Anterior cingulate cortex (tissue), 58 donors: ENCODE measurements around the gene SUSD3.

ENCODE experiments used
- DNase-seq, 58 donors: peaks; one replicate each; lab custom pipeline; 2025; lab: John Stamatoyannopoulos, UW

Gene SUSD3

DNA sequence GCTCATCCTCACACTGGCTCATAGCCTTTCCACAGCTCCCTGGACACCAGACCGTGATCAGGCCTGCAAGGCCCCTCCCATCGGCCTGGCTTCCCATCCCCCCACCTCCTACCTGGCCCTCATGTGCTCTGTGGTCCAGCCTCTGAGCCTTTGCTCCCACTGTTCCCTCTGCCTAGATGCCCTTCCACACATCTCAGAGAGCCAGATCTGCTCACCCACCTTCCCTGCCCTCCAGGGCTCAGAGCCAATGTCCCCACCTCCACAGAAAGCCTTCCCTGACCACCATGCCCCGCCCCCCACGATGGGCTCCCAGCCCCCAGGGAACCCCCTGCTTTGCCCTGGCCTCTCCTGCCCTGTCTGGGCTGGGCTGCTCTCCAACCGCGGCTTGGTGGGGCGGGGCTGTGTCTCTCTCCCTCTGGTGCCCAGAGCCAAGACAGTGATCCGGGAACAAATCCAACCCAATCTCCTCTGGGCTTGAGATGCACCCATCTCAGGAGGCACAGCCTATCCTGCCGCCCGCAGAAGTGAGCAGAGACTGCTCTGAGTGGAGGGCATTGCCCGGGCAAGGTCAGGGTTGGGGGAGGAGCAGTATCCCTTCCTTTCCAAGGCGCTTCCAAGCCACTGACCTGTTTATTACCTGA is 73.9 kb downstream of the SUSD3 start:
- DNase-seq = peak in 39 of 58 donors; percentile 18 to 67 (median 47)

DNA sequence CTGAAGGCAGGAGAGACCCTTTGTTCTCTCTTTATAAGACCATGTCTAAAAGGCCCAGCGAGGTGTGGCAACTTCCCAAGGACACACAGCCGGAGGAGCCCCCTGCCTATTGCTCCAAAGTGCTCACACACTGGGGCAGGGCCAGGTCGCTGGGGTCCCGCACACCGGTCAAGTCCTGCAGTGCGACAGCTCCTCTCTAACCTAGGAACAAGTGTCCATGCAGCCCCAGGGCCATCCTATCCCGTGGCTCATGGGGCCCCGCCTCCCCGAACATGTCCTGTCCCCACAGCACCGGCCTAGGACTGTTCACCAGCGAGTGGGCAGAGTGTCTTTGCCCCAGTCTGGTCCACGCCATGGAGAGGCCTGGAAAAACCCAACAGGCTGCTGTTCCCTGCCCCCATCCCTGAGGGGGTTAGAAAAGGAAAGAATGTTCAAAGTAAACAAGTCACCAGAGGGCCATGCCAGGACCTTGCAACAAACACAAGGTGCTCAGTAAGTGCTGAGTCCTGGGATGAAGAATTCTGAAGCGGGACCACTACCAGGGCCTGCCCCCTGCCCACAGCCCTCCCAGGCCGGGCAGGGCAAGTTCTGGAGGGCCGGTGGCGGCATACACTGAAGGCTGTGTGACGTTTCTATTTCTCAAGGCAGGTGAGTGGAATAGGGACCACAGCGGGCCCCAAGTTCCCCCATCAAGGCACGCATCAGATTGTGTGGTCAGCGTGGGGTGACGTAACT is 74.6 kb downstream of the SUSD3 start:
- DNase-seq = peak in 11 of 58 donors; percentile 22 to 72 (median 51)

DNA sequence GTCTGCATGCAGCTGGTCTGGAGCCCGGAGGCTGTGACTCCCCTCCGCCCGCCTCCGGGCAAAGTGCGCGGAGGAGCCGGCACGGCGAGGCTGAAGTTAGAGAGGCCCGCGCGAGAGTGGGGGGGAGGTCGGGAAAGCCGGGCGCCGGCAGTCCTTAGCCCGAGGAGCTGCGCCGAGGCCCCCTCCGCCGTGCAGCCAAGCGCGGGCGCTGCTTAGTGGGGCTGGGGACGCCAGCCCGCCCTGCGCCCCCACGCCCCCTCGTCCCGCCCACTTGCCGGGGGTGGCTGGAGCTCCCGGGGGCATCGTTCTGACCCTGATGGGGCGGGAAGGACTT is 75.1 kb downstream of the SUSD3 start:
- DNase-seq = peak in 41 of 58 donors; percentile 13 to 78 (median 50)

DNA sequence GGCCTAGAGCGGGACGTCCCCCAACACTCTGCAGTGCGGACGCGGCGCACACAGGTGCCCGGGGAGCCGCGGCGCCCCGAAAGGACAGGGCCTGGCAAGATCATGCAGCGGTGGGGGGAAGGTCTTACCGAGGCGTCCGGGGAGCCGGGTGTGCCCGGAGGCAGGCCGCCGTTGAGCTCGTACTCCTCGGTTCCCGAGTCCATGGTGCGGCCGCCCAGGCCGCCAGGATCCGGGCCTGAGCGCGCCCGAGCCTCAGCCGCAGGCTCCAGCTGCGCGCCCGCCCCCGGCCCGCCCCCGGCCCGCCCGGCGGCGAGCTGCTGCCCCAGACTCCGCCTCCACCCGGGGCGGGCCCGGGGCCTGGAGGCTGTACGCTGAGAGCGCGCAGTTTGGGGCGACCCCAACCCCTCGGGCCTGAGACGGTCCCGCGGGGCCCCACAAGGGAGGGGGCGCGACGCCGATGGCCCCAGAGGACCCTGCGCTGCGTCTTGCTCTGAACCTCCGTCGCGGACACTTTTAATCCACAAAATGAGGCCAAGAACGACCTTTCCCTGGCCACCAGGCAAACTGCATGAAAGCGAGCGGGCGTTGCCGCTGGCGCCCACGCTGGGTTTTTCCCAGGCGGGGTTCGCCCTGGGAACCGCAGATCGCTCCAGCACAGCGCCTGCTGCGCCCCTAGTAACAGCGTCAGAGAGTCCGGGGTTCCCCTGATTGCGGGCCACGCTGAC is 75.7 kb downstream of the SUSD3 start, which contains the start of gene NINJ1:
Gene NINJ1 (minus strand): TSS at position 237 of the 725 bp plus-strand sequence. CDS start 34 bp downstream, at position 203.
- DNase-seq = peak in 50 of 58 donors; percentile 18 to 82 (median 62)
